NCI-H82 treated with DMSO at 0.1 percent for 48 hours (cell line): Measurements from ENCODE around the gene VAV2.

Source experiments
- DNase-seq: peaks from one replicate; lab custom pipeline; 2025; ENCODE audit not compliant: unreplicated experiment; lab: John Stamatoyannopoulos, UW

The VAV2 gene

GRCh38 chr9:133982971-133983720 lies 9.0 kb downstream of the VAV2 start:
- no peak for DNase-seq

GRCh38 chr9:133981958-133982681 lies 10.0 kb downstream of the VAV2 start:
- no peak for DNase-seq

DNA sequence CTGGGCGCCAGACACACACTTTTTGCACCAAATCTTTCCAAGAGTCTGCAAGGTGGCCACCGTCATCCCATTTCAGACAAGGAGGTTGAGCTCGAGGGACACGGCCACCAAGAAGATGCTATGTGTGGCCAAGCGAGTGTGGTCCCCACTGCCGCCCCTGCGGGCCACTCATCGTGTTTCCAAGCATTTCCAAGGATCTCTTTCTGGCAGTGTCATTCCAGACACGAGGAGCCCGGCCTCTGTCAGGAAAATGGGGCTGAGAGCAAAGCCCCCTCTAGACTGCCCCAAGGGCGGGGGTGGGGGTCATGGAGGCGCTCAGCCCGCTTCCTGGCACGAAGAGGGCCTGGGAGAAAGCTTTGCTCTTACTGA lies 10.6 kb downstream of the VAV2 start:
- DNase-seq: no peak

DNA sequence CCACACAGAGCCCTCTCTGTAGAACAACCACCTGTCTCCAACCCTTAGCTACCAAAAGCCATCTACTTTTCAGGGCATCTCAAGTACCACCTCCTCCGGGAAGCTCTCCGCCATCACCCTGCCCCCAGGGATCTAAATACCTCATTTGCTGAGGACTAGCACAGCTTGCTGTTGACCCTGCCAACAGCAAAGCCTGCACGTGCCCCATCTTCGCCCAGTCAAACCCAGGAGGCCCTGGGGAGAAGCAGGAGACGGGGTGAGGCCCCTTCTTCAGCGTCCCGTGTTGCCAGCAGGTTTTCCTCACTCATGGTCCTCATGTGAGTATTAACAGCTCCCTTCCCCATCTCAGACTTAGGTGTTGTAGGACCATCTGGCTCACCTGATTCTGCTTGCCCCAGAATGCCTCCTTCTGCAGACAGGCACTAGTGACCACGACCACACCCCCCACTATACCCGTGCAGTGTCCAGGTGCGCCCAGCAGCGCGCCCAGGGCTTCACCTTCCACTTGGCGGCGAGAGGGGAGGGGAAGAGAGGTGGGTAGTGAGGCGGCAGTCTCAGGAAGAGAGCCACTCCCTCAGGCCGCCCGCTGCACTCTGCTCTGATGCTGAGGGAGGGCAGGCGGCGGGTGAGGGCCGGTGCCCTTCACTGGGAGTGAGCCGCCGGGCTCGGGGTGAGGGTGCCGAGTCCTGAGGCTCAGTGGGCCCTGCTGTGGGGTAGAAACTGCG lies 11.1 kb downstream of the VAV2 start:
- no peak for DNase-seq

DNA sequence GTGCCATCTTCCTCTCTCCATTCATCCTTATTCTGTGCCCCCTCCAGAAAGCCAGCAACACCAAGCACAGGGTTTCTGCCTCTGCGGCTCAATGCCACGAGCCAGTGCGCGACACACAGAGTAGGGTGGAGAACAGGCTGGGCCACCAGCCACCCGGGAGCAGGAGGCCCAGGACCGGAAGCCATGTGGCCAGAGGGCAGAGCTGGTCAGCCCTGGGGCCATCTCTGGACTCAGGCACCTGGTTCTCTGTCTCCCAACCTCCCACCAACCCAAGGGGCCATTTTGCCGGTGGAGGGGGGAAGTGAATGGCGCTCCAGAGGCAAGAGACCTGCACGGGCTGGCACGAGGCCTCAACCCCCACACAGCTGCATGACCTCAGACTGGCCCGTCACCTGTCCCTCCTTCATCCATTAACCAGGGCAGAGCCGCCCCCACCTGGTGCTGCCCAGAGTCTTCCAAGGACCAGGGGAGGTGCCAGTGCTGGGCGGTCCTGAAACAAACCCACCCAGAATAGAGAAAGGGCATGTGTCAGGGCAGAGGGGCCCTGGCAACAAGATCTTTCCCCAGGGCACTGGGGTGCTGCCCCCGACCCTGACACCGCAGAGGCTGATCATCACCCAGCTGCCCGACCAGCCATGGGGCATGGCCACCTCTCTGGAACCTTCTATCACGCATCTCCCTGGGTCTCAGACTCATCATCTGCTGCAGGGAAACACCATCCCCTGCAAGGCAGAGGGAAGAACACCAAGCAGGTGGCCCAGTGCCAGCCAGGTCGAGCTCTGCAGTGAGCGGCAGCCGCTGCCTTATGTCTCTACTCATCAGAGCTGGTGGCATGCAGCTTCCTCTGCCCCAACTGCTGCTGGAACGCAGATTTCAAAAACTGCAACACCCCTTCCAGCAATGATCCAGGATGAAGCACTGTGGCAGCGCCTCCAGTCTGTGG lies 11.9 kb downstream of the VAV2 start:
- no peak for DNase-seq

DNA sequence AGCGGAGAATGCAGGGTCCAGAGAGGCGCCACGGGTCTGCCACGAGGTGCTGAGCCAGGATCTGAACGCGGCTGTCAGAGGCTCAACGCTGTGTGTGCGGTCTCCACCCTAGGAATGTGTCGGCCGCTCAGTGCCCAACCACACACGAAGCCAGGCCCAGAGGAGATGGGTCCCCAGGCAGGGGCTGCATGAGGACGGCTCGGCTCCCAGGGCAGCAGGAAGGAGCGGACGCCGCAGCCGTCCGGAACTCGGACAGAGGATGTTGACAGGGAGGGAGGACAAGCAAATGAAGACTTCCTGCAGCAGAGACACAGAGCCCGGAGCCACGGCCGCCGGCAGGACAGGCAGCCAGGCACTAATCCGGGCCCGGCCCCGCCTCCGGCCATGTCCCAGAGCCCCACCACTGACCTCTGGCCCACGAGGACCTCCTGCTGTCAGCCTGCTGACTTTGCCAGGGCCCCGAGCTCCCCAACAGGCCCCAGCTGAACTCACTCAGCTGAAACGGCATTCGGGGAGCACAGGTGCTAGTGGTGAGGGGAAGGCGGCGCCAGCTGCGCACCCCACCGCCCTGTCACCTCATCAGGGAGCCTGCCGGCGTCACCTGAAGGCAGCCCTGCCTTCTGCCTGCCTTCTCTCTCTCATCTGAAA lies 12.7 kb downstream of the VAV2 start:
- DNase-seq: no peak

DNA sequence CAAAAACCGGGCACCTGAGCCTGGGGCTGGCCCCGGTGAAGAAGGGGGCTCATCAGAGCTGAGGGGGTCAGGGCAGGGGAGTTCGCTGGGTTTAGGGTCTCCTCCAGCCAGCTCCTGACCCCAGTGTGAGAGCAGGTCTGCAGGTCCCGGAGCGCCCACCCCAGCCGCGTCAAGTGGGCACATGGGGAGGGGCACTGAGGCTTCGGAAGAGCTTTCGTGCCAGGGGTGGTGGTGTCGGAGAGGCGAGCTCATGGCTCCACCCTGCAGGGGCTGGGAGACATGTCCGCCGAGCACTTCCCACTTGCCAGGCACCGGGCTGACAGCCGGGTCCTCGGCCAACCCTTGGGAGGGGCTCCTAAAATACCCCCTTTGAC lies 13.2 kb downstream of the VAV2 start:
- DNase-seq: no peak

GRCh38 chr9:133978226-133978898 lies 13.8 kb downstream of the VAV2 start:
- DNase-seq: no peak

DNA sequence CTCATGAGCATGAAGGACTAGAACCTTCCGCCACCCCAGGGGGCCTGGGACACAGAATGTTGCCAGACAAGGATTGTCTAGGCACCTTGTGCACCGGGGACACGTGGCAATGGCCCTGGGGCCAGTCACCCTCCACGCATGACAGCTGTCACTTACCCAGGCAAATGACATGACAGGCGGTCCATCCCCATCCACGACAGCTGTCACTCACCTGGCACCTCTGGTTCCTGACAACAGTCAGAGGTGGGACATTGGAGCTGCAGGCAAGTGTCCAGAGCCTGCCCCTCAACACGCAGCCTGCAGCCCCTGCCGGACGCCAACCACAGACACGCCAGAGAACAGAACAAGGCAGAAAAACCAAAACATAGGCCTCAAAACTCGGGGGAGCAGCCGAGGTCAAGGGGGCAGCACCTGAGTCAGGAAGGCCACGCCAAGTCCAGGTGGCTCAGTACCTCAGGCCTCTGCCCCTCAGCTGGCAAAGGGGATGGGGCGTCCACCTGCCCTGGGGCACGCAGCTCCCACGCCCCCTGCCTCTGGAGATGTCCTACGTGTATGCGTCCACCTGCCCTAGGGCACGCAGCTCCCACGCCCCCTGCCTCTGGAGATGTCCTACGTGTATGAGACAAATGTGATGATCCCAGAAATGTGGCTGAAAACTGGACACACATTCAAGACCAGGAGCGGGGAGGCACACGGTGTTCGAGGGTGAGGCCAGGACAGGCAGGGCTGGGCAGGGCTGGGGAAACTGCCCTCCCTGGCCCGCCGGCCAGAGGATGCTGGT lies 14.5 kb downstream of the VAV2 start:
- no peak for DNase-seq

DNA sequence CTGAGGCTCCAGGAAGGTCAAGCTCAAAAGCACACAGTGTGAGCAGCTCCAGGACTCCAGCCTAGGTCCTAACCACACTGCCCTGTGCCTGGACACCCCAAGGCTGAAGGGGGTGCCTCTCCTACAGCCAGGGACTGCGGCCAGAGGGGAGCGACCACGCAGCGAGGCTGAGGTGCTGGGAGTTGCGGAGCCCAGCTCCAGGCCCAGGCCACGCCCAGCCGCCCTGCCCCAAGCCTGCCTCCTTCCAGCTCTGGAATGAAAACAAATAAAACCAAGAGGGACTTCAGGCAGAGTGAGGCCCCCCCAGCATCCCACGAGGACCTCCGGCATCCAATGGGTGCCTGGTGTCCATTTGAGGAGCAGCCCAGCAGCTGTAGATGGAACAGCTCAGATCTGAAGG lies 15.2 kb downstream of the VAV2 start:
- DNase-seq: no peak

- no peak for DNase-seq
Measured at GRCh38 chr9:133976191-133976861, 15.8 kb downstream of the VAV2 start.

- no peak for DNase-seq
Measured at GRCh38 chr9:133975511-133975910, 16.6 kb downstream of the VAV2 start.

DNA sequence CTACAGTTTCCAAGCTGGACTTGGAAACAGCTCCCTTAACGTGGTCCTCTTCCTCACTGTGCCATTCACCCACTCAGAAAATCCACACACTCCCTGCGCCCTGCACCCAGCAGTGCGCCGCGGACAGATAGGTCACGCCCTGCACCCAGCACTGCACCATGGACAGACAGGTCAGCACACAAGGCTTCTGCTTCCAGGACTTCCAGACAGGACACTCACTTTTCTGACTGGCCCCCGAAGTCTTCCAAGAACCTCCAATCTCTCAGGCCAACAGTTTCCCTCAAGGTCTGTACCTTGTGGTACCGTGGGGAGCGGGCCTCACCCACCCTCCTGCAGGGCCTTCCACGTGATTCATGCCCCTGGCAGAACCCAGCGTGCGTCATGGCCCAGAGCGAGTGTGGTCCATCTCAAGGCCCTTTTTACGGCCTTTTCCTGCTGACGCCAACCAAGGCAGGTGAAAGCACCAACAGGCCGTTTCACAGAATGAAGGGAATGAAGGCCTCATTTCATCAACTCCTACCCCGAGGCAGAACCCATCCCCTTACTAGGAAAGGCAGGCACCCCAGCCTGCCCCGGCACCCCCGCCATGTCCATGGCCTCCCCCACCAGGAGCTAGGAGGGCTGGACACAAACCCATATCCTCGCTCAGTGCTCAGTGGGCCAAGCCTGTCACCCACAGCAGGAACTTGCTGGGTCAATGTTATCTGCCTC lies 17.3 kb downstream of the VAV2 start:
- DNase-seq: no peak

DNA sequence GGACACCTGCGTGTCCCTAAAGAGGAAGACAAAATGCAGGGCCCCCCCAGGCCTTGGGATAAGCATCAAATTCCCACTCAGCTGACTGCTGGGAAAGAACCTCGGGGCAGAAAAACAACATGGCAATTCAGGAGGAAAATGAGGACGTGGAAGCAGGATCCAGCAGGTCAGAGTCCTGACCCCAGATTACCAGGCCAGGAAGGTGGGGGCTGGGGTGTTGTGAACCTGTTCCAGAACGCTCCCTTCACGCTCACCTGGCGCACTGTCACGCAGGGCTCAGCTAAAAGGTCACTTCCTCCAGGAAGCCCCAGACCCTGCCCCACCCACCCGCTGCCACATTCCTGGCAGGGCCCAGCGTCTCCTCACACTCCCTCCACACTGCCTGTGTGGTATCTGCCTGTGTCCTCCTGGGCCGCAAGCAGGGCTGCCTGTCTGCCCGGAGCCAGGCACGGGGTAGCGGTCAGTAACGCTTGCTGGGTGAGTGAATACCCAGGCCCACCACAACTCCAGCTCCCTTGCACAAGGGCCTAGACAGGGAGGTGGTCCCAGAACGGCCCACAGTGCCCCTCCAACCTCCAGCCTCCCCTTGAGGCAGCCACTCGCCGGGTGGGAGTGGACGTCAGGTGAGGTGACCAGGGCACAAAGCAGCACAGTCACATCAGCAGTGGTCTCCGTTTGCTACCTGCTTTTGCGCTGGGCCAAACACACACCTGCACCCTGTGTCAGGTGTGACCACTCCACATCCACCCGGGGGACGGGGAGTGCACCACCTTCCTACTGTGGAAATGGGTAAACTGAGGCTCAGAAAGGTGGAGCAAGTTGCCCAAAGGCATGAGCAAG lies 18.1 kb downstream of the VAV2 start:
- no peak for DNase-seq

GRCh38 chr9:133973111-133973790 lies 18.9 kb downstream of the VAV2 start:
- no peak for DNase-seq
